ENCODE results near the gene GRIP1. TPM values are rescaled to one million over a fixed set of nuclear protein-coding genes. Genes with fewer than 3 reads are reported as not detected.

The GRIP1 gene
- total and polyA plus RNA-seq, 10 of the 15 experiments (the other 5 are each of a cell fraction or from before 2014, with no cell fraction given): 0.05 to 0.85 (median 0.50) TPM; not detected in 7

- ChIA-PET CTCF (interaction anchor here (1.2 kb wide), 1 partner anchor 8 kb away, joined by 4 read pairs; no protein-coding TSS in a partner anchor), RAD21 (ENCODE audit: unreplicated experiment) (no interaction called here), SMC1A (ENCODE audit: uncharacterized antibody, unreplicated experiment) (interaction anchor here (2.1 kb wide), 1 partner anchor 8 kb away, joined by 7 read pairs; no protein-coding TSS in a partner anchor), POLR2A (interaction anchor here (3.2 kb wide), 1 partner anchor 18 kb away, joined by 10 read pairs; the partner anchor contains the start of gene HELB)
- H3K4me2 ChIP-seq (ENCODE audit: control insufficient read depth, insufficient read depth): no peak overlapping the region
- peaks cover 0 to 6% of the 10 kb centered on the region in 2 experiments; a peak in 3 of 4 replicates for H3K36me3 ChIP-seq (ENCODE audit: control insufficient read depth in 2 of 2, insufficient read depth in 2 of 2, low read length in 1 of 2)
- intact Hi-C loops (cut with micrococcal nuclease; ENCODE audit: unreplicated experiment): no loop called here
- BruUV-seq (replicated peaks): no TSS peak
- 100% methylated on average over 3 of the region's 3 CpGs for WGBS (ENCODE audit: insufficient coverage, insufficient replicate concordance, low lambda C conversion rate, missing lambda C conversion rate)
- H3K79me2 ChIP-seq (ENCODE audit: control insufficient read depth, insufficient read depth, low read length): peaks cover under 1% of the 10 kb centered on the region; the same call in 1 of the 2 replicates
- H2AFZ ChIP-seq (ENCODE audit: control insufficient read depth, low read depth, low read length): no peak overlapping the region
- H4K20me1 ChIP-seq (ENCODE audit: control insufficient read depth, insufficient read depth): no peaks in the 10 kb centered on the region
- FAIRE-seq (no peak), ATAC-seq (no peak), DNase-seq (ENCODE audit: low read depth, low spot score) (no peak)
- no peaks in the 10 kb centered on the region for H3K27me3 ChIP-seq (replicated peaks in 1 of 2; ENCODE audit: control insufficient read depth in 2 of 2, insufficient read depth in 2 of 2, low read length in 1 of 2)
- H3K9me3 ChIP-seq (replicated peaks; ENCODE audit: control insufficient read depth, insufficient read depth, low read length): no peaks in the 10 kb centered on the region
- no peak overlapping the region for H3K9ac ChIP-seq (ENCODE audit: control insufficient read depth, insufficient read depth, low read length)
- in situ Hi-C loops (cut with MboI): no loop called here
- TF ChIP-seq PAX8 (IDR thresholded peaks at IDR 0.05): no peak
- TF ChIP-seq ZNF687 (IDR thresholded peaks at IDR 0.05): no peak
- TF ChIP-seq SIN3A (IDR thresholded peaks at IDR 0.05; ENCODE audit: low read depth, low read length): no peak
- no peak for TF ChIP-seq DPF2 (IDR thresholded peaks at IDR 0.05)
- H3K27ac ChIP-seq (ENCODE audit: control insufficient read depth, insufficient read depth): no peak overlapping the region
- H3K4me3 ChIP-seq: no peak overlapping the region
- H3K4me1 ChIP-seq (ENCODE audit: control insufficient read depth, insufficient read depth, low read length): no peaks in the 10 kb centered on the region
Measured at GRCh38 chr12:66320996-66321395, 357.9 kb downstream of the GRIP1 start.

Measured in GM12878 (cell line).